Femur (tissue), 1 donor: Measurements from ENCODE around the gene ABLIM1.
A peak's percentile ranks its signal among the peaks of the same experiment; 100 is the strongest.
"Not testable (repeated sequence)": the region's sequence is repeated elsewhere in the genome, so short reads cannot be mapped to it uniquely, and the experiment has no call there.

Source experiments
- DNase-seq: peaks from one replicate; pipeline ENCODE4 v3.0.0-alpha.2; 2017

ABLIM1 gene

DNA sequence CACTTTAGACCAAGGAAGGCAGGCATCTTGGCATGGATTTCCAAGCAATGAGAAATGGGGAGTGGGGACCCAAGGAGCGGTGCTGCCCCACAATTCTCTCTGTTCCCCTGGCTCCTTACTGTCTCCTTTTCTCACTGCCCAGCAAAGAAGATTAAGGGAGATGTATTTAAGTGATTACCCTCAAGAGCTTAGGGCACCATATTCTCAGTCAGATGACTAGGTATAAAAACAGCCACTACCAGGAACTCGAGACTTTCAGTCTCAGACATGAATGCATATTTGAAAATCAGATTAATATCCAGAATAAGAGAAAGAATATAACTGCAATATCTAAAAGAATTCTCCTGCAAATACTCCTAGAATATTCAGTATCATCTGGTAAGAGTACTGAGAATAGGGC, at the start of gene ABLIM1:
Gene ABLIM1, minus strand, starts transcription at position 101 of the 400 bp plus-strand sequence. Its CDS starts 75 bp downstream, at position 26.
- no peak for DNase-seq

DNA sequence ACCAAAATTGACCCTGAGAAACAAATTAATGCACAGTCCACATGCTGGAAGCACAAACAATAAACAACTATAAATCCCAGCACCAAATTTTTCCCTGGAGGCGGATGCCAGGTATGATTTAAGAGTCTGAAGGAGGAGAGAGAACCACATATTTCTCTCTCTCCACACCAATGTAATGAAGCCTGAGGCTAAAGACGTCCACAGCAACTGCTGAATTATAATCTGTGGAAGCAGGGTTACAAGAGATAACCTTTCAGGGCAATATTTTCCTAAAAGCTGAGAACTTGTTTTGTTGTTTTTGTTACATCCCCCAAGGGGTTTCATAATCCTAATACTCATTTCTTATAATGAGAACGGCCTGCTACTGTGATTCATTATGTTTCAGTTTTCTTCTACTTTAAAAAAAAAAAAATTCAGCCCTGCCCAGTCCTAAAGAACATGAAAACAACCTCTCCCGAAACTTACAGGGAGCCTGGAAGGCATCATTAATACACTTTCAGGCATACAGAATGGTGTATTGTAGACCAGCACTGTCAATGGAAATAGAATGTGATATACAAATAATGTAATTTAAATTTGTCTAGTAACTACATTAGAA, 48.5 kb upstream of the ABLIM1 start:
- DNase-seq: no peak

DNA sequence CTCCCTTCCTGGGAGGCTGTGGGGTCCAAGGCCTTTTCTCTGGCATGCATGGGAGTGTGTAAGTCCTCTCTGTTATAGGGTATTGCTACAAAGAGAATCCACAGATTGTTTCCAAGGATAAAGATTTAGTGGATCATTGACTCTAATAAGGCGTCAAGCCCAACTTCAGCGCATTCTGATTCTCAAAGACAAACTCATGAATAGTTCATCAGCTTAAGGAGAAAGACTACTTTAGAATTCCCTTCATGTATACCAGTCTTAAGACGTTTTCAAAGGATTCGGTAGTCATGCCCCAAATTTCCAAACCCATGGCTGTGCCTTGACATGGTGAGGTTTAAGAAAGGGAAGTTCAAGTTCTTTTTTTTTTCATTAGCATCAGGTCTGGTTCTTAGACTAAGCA, 46.6 kb upstream of the ABLIM1 start:
- DNase-seq: no peak

DNA sequence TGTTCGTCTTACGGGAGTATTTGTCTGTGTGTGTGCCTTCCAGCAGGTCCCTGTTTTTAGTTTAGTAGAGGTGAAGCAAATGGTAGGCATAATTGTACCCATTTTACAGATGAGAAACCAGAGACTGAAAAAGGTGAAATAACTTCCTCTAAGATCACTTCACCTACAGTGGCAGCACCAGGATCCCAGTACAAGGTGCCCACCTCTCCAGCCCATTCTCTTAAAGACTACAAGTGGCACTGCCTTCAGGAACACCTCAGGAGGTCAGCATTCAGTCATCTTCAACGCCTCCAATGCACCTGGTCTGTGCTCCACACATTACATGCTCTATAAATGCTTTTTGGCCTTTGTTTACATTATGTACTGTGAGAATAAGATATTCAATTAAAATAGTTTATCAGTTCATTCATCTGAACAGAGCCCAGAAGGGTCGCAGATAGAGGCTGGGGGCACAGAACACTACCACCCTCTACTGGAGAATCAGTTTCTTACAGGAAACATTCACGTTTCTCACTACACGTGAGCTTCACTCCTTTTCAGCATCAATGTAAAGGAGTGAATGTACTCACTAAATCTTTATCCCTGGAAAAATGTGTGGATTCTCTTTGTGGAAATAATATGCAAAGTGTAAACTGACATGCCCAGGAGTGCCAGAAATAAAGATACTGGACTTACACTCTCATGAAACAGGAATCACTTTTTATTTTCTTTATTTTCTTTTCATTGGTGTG, 45.5 kb upstream of the ABLIM1 start:
- no peak for DNase-seq

DNA sequence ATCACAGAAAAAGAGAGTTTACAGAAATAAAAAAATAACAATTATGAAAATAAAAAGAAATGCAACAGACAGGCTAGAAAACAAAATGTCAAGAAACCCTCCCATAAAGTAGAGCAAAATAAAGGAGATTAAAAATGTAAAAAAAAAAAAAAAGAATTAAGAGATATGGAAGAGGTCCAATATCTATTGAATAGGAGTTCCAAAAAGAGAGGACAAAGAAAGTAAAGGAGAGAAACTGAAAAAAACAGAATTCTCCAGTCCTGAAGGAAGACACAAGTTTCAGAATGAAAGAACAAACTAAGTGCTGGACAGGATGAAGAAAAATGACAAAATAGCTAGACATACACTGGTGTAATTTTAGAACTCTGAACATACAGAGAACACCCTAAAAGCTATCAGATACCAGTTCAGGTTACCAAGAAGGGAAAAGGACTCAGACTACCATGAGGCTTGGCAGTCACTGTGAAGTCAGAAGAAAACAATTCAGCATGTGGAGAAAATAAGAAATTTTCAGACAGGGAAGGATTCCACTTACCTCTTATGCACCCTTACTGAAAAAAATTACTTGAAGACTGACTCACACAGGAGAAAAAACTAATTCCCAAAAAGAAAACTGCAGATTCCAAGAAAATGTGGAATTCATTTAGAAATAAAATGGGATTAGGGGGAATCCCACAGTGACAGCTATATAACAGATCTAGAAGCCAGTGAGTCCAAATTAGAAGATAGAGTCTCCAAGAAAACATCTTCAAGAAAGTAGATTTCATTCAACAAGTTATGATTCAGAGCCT, 40.4 kb upstream of the ABLIM1 start:
- DNase-seq: no peak

DNA sequence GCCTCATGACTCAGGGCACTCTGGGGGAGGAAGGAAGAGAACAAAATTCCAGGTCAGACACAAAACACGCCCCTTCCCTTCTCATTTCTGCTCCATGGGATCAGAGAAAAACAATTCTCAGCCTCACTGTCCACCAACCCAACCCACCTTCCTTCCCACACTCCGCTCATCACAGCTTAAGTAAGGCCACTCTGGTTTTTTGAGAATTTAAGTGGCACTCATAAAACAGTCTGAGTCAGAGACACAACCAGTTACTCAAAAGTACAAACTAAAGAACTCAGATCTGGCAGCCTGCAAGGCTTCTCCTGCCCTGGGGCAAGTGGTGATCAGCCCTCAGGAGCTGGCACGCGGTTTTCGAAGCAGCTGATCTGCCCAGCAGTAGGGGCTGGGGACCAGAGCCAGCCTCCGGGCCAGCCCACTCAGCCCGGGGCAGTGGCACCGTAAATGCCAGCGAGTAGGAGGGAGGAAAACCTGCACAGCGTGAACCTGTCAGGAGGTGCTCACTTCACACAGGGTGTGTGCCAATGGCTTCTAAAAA, 39.1 kb upstream of the ABLIM1 start:
- DNase-seq: no peak

DNA sequence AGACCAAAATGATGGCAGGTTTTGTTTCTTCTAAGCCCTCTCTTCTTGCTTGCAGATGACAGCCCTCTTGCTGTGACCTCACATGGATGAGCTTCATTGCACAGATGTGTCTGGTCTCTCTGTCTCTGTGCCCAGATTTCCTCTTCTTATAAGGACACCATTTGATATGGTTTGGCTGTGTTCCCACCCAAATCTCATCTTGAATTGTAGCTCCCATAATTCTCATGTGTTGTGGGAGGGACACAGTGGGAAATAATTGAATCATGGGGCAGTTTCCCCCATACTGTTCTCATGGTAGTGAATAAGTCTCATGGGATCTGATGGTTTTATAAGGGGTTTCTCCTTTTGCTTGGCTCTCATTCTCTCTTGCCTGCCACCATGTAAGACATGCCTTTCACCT, 38.2 kb upstream of the ABLIM1 start:
- DNase-seq: not testable (repeated sequence)

DNA sequence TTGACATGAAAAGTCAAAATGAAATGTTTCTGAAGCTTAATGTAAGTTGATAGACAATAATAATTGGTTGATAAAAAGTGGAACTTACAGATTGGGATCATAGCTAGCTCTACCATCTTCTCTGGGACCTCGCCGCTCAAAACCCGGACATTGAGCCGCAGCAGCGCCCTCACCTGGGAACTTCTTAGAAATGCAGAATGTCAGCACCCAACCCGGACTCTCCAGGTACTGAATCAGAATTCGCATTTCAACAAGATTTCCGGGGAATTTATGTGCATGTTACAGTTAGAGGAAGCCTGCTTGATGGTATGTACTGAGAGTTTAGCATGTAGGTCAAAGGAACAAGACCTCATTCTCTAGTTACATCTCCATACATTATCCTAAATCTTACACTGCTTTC, 36.7 kb upstream of the ABLIM1 start:
- no peak for DNase-seq

DNA sequence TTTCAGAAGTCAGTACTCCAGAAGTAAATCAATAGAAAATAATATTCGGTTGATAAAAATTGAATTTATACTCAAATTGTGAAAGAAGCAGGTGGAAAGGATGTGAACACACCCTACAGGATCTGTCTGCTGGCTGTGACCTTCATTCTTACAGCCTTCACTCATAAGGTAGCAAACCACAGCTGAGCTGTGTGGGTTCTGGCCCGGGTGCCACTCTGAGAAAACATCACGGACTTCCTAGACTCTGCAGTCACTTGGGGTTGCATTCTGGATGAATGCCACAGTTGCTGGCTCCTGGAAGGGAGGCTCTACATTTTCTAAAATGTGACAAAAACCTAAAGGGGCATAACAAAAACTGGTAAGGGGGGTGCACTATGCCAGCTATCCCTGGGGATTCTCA, 36.0 kb upstream of the ABLIM1 start:
- DNase-seq: no peak

DNA sequence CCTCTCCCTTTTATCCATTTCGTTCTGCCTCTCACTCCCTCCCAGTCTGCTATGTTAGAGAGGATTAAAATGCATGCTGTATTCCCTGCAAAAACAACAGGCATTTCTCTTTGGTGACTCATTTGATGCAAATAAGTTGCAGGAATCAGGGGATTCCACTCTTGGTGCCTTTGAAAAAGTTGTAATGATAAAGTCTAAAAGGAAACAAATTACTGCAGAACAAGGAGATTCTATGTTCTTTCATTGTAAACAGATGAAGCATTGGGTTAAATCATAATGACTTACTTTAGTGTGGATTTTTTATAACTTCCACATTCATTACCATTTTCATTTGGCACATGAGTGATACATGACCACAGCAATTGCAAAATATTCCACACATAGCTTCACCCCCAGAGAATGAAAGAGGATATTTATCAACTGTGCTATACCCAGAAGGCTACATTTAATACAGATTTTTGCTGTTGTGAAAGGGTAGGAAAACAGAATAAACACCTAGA, 33.4 kb upstream of the ABLIM1 start:
- no peak for DNase-seq

DNA sequence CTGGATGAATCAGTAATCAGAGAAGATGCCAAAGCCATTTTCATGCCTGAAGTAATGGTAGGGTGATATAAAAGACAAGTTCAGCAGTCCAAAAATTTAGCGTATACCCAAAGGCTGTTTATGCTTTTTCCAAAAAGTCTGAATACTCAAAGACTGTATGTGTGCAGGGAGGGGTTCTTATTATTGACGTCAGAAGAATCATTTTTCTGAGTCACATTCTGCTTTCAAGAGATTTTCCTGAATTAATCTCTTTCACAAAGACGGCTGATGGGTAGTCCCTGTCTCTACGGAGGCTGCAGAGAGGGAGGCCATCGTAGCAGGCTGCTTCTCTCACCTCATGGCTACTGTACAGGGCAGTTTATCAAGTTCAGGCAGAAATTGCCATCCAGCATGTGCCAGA, 30.7 kb upstream of the ABLIM1 start:
- no peak for DNase-seq

DNA sequence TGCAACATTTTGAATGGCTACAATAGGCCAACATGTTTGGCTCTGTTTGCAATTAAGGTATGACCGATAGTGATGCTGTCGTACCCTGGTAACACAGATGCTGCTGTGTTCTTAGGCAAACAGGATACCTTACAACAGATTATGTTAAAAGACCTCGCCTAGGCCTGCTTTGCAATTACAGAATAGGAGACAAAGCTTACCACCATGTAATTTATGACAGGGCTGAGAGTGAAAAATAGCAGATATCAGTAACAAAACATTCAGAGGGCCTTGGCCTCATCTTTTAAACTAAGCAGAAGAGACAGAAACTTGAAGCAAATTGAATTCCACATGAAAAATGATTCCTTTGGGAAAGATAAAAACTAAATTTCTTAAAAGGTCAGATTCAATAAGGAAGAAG, 29.4 kb upstream of the ABLIM1 start:
- no peak for DNase-seq

DNA sequence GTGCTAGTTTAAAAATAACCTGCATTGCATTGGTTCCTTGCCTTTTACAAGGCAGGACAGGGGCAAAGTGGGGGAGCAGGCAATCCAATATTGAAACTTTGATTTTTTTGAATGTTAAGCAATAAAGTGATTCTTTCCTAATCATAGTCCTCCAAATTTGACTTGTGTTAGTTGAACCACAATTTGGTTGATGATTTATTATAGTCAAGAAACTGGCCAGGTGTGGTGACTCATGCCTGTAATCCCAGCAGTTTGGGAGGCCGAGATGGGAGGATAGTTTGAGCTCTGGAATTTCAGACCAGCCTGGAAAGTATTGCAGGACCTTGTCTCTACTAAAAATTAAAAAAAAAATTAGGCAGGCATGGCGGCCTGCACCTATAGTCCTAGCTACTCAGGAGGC, 27.9 kb upstream of the ABLIM1 start:
- no peak for DNase-seq

DNA sequence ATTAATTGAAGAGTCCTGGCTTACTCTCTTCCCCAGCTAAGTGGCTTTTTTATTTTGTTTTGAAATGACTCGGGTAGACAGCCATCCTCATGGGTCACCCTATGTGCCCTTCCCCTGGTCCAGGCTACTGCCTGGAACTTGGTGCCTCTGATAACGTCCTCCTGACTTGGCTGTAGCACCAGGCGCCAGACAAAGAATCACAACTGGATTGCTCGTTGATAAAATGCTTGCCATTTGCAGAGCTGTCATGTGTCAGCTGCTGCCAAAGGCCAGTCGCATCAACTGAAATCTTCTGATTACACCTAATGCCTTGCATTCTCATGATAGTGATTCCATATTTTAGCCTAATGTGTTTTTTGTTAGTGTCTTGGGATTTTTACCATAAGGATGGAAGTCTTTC, 27.4 kb upstream of the ABLIM1 start:
- DNase-seq: no peak

DNA sequence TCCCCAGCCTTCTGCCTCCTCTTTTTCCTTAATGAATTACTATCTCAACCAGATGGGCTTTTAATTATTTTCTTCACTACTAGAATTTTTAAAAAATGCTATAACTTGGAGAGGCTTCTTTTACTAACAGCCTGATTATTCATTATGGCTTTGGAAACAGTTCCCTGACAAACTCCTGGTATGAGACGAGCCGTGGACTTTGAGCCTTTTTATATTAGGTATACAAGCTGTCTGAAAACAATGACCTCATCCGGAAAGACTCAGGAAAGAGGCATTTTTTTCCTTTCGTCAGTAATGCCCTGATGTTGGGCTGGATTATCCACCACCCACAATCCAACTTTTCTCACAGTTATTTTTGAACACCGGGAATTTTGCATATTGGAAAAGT, 26.7 kb upstream of the ABLIM1 start:
- no peak for DNase-seq

DNA sequence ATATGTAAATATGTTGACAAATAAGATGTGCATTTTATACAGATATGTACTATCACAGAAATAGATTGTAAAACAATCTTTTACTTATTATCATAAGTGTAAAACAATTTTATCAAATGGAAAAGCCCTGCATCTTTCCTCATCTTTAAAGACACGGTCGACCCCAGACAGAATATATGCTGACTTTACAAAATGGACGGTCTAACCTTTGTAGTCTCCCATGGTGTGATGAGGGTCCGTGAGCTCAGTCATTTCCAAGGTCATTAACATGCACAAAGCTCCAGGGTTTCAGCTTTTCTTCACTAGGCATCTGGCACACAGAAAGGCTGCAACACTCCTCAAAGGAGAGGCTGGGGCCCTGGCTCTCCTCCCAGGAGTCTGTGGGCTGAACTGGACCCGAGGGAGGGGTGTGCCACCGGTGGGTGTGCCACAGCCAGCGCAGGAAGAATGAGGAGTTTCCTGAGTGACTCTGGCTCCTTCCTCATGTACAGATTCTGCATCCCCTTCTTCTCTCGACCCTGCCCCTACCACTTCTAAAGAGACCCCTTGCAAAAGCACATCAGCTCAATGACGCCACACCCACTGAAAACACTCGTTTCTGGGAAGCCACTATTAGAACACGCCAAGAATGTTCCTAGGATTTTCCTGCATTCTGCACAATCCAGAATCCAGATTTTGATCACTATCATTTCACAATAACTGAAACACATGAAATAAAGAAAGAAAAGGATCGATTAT, 26.2 kb upstream of the ABLIM1 start:
- peak; percentile 76 for DNase-seq

DNA sequence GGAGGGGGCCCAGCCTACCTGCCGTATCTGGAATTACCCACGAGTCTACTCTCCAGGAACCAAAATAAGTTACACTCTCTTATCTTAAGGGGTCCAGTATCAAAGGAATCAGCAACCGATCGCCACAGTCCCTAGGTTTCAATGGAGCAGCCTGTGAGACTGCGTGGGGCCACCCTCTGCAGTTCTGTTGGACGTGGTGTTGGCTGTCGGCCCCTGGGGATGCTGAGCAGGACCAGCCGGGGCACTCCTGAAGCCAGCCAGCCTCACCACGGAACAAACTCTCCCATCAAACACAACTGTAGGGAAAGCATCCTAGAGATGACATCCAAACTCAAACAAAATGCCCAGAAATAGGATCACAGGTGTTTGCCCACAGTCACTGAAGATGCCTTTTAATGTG, 25.5 kb upstream of the ABLIM1 start:
- no peak for DNase-seq

DNA sequence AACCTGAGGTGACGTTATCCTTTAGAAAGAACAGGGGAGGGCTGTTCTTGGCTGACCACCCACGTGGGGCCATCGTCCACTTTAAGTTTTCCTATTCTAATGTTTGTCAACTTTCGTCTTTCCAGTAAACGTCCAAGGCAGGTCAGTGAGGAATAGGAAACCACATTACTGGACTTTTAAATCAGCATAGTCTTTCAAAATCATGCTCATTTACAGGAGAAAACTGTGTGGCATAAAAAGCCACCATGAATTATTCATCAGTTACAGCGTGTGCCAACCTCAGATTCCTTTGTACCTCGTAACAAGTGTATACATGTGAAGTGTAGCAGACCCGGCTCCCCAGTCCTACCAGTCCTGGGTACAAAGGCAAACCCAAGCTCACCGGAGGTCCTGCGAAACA, 25.1 kb upstream of the ABLIM1 start:
- no peak for DNase-seq

DNA sequence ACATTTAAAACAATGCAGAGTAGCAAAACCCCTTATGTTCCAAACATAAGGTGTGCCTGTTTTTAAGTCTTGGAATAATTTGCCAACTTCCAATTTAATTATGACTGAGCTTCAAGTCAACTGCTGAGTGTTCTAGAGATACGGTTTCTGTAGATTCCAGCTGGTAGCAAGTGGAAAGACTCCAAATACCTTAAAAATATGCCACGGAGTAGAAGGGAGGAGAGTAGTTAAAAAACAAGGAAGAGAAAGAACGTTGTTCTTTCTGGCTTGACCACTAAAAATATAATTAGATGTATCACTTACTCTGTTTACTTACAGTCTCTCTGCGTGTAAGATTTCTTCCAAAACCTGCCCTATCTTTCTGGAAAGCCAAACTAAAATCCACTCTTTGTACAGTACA, 24.5 kb upstream of the ABLIM1 start:
- DNase-seq: no peak

DNA sequence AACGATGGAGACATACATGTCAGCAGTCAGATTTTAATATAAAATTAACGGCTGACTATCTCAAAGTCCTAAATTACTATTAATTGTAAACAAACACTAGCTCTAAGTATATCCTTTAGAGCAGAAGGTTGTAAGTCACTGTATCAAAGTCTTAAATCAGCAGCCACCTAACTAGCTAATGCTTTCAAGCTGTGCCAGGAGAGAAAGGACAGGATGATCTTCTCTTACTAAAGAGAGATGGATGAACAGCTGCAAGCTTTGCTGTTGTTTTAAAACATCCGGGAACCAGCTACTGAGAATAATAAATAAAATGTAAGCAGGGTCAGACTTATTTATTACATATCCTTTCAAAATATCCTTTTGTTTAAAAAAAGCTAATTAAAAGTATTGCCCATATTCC, 24.0 kb upstream of the ABLIM1 start:
- DNase-seq: no peak

DNA sequence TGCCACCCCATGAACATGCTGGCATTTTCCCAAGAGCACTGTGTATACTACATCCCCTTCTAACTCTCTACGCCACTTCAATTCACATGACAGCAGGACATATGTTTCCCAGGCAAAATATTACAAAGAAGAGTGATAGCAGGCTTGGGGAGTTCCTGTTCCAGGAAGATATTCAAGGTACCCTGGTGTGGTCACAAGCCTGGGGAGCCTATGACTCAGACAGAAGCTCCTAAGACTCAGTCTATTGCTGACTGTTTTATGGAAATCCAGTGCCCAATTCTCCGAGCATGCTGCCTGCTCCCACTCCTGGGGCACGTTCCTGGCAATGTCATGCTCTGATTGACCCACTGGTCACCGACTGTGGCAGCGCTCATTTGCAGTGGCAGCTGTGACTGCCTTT, 23.5 kb upstream of the ABLIM1 start:
- DNase-seq: no peak

DNA sequence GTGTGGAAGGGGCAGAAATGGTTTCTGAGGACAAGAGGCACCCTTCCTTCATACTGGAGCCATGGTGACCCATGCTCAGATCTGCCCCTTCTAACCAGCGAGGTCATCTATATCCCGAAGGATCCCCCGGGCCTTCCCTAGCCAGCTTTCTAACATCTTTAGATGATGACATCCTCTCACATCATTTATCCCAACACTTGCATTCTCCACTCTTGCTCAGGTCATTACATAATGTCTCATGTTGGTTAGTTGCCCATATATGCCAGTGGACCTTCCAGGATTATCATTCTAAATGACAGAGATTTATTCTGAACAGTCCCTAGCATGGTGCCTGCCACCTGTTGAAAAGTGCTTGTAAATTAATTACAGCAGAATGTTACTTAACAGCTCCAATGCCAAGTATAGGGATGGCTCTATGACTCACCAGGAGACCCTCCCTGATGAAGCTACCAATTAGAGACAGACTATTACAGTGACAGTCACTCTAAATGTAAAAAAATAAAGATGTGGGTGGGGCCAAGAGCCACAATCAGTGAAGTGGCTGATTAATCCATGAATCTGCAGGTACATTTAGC, 22.6 kb upstream of the ABLIM1 start:
- DNase-seq: no peak

DNA sequence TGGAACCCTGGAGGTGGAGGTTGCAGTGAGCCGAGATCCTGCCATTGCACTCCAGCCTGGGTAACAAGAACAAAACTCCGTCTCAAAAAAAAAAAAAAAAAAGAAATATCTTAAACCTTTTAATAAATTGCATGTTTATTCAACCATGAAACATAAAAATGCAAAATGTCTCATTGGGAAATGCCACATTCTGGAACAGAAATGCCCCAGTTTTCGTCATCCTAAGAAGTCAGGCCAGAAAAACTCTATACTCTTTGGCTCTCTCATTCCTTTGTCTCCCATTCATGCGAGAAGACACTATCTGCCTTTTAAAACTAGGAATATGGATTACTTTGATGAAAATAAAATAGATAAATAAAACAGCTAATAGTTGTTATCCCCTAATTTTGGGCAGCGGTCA, 21.5 kb upstream of the ABLIM1 start:
- no peak for DNase-seq
